ENCODE data around the gene DPP9.
A peak's percentile ranks its signal among the peaks of the same experiment; 100 is the strongest.

Gene DPP9

DNA sequence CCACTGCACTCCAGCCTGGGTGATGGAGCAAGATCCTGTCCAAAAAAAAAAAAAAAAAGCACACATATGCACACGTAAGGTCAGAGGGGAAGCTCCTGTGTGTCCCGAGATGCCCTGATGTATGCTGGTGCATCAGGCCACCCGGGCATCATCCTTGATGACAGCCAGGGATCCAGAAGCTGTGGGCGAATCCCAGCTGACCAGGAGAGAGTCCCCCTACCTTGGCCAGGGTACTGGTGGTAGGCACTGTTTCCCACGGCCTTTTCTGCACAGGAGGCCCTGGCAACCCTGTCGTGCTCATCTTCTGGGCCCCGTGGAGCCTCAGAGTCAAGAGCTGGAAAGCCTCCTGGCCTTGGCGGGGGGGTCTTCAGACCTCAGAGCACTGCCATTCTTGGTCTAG, 67.5 kb downstream of the DPP9 start:
- no peak for DNase-seq (ENCODE audit: low read depth)

GRCh38 chr19:4654437-4655361, 68.9 kb downstream of the DPP9 start:
- no peak for DNase-seq (ENCODE audit: low read depth)

DNA sequence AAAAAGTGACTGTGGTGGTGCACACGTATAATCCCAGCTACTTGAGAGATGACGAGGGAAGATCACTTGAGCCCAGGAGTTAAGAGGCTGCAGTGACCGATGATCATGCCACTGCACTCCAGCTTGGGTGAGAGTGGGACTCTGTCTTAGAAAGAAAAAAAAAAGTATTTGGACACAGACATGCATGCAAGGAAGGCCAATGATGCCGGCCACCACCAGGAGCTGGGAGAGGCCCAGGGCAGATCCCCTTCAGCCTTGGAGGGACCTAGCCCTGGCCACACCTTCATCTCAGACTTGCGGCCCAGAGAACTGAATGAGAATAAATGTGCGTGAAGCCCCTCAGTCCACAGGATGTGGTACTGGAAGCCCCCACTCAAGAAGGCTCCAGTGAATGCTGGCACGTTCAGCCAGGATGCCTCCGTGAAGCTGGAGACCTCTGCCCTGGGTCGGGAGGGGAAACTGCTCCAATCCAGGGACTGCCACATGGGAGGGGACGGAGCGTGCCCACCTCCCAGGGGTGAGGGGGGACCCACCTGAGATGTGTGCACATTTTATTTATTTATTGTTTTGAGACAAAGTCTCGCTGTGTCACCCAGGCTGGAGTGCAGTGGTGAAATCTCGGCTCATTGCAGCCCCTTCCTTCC, 69.7 kb downstream of the DPP9 start:
- no peak for DNase-seq (ENCODE audit: low read depth)

DNA sequence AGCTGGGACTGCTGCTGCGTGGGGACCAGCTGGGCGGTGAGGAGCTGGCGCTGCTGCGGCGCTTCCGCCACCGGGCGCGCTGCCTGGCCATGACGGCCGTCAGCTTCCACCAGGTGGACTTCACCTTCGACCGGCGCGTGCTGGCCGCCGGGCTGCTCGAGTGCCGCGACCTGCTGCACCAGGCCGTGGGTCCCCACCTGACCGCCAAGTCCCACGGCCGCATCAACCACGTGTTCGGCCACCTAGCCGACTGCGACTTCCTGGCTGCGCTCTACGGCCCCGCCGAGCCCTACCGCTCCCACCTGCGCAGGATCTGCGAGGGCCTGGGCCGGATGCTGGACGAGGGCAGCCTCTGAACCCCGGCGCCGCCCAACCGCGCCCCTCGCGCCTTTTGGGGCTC, 71.6 kb downstream of the DPP9 start:
- no peak for DNase-seq (ENCODE audit: low read depth)

DNA sequence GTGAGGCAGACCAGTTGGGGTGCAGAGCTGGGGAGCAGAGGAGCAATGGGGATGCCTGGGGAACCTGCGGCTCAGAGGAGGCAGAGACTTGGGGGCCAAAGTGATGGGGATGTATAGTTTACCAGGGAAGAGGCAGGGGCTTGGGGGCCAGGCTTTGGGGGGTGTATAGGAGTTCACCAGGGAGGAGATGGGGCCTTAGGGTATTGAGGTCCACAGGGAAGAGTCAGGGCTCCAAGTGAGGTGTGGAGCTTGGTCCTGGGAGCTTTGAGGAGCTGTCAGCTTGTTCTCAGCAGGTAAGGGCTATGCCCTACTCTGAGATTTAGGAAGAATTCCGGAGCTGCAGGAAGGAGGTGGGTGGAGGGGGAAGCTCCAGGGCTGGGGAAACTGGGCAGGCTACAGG, 73.5 kb downstream of the DPP9 start:
- DNase-seq (ENCODE audit: low read depth): no peak

DNA sequence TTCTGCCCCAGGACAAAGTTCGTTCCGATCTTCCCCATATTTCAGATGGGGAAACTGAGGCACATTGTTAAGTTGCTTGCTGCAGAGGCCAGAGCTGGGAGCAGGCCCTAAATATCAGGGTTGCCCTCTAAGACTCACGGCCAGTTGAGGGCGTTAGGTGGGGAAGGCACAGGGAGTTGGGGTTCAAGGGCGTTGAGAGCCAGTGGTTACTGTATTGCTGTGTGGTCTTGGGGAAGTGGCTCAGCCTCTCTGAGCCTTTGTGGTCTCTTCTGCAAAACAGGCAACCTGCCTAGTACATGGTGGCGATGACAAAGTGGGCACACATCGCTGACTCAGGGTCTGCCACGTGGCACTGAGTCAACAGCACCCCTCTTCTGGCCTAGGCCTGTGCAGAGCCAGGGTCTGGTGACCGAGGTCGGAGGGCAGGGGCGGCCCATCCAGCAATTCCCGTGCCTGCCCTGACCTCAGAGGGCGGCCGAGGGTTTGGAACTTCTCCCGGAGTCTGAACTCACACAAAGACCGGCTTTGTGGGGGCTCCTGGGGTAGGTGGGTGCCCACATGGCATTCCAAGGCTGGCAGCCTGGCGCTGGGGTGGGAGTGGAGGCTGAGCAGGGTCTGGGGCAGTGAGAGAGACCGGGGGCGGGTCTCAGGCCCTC, 74.1 kb downstream of the DPP9 start:
- DNase-seq (ENCODE audit: low read depth): no peak

DNA sequence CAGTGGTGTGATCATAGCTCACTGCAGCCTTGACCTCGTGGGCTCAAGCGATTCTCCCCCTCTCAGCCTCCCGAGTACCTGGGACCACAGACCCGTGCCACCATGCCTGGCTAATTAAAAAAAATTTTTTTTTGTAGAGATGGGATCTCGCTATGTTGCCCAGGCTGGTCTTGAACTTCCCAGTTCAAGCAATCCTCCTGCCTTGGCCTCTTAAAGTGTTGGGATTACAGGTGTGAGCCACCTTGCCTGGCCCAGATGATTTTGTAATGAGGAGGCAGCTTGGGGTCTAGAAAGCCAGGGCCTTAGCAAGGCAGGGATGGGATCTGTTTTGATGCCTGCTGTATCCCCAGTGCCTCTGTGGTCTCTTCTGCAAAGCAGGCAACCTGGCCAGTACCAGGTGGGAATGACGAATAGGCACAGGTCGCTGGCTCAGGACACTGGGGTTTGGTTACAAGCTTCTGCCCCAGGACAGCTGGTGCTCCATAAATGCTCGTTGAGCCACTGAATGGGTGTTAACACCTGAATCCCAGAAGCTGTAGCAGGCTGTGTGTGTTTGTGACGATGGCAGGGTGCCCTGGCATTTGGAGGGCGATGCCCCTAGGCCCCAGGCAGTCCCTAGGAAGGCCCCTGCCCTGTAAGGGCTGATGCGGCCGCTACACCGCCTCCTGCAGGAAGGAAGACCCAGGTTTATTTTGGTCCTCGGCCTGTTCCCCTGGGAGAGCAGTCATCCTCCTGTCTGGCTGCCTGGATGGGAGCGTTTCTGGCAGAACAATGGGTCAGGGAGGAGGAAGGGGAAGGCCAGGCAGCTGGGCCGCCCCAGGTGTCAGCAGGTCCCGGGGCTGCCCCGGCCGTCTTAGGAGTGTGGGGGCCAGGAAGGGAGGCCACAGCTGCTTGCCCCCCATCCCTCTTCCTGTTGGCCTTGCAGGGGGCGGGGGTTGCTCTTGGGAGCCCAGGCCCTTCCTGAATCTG, 75.7 kb downstream of the DPP9 start:
- DNase-seq (ENCODE audit: low read depth): no peak

DNA sequence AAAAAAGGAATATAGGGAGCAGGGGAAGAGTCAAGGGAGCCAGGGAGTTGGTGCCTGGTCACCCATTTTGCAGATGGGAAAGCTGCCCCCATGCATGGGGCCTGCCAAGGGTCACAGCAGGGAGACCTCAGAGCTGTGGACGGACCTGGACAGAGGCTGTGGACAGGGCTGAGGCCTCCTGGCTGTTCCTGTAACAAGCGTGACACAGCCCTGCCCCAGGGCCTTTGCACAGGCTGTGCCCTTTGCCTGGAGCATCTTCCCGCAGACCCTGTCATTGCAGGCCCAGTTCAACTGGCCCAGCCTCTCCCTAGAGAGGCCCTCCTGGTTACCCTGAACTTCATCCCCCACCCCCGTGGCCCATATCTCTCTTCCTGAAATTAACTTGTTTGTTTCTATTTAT, 77.9 kb downstream of the DPP9 start:
- no peak for DNase-seq (ENCODE audit: low read depth)

DNA sequence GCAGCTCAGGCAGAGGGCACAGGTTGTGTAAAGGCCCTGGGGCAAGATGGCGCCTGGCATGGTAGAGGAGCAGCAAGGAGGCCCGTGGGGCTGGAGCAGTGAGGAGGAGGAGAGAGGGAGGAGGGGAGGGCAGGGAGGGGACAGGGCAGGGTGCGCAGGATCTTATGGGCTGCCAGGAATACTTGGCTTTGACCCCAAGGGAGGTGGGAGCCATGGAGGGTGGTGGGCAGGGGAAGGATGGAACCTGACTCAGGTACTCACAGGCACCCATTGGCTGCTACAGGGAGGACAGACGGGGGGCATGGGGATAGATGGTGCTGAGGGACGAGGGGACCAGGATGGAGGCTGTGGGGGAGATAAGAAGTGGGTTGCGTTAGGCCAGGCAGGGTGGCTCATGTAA, 81.0 kb downstream of the DPP9 start:
- no peak for DNase-seq (ENCODE audit: low read depth)

GRCh38 chr19:4641132-4641531, 82.5 kb downstream of the DPP9 start:
- no peak for DNase-seq (ENCODE audit: low read depth)

DNA sequence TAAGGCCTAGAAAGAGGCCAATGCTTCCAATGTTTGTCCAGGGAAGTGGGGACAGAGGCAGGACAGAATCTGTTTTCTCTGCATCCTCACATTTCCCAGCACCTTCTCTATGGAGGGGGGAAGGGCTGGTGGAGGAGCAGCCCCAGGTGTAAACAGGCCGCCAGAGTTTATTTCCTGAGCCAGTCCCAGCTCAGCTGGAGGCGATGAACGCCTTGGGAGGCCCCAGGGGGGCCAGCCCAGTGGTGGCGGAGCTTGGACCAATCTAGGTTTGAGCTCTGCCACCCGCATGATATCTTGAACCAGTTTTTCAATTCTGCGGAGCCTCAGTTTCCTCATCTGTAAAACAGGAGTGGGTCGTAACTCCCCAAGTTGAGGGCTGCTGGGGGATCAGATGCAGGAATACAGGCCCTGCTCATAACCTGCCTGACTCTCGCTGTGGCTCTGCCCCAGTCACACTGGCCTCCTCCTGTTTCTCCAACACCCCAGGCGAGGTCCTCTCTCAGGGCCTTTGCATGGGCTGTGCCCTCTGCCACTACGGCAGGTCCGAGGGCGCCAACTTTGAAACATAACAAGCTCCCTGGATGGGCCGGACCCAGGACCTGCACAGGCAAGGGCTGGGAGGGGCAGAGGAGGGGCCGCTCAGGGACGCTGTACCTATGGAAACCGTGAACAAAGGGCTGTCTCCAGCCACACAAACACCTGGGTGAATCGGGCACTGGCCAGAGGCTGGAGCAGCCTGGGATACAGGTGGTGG, 83.2 kb downstream of the DPP9 start:
- no peak for DNase-seq (ENCODE audit: low read depth)

GRCh38 chr19:4639531-4640246, 84.0 kb downstream of the DPP9 start:
- DNase-seq (ENCODE audit: low read depth): no peak

DNA sequence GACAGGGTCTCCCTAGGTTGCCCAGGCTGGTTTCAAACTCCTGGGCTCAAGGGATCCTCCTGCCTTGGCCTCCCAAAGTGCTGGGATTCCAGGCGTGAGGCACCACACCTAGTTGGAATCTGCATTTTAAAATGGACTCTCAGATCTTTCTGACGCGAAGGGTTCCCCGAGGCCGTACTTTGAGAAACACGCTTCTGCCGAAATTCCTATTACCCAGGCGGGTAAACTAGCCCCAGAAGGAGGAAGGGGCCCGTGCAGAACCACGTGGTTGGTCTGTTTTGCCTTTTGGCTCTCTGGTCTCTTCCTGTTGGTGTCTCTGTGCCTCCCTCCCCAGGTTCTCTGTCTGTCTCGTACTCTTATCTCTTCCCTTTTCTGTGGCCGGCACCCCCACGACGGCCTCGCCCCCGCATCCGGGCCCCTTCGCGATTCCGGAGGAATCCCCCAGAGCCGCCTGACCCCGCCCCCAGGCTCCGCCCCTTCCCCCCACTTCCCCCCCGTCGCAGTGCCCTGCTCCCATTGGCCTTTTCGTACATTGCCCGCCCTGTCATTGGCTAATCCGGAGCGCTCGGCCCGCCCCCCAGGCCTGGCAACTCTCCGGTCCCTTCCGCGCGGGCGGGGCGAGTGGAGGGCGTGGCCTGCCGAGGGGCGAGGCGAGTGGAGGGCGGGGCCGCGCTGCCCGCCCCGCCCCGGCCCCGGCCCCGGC, 84.7 kb downstream of the DPP9 start, which contains the start of gene TNFAIP8L1:
TNFAIP8L1 (plus strand) TSS at position 689 of the 703 bp plus-strand sequence. CDS start 12,354 bp downstream, outside the sequence.
- DNase-seq (ENCODE audit: low read depth): peak; percentile 97

DNA sequence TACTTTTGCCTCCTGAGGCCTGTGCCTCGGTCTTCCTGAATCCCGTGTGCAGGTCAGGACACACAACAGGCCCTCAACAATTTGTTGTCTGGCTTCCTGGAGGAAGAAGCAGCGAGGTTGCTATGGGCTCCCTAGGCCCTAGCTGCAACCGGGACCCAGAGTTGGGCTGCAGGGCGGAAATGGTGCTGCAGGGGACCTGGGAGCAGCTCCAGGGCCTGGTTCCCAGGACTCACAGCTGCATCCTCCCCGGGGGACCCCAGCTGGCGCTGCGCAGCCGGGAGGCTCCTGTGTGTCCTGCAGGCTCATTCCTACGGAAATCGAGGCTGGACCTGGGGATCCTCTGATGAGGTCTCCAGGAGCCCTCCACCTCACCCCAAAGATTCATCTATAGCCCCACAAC, 85.3 kb downstream of the DPP9 start:
- DNase-seq (ENCODE audit: low read depth): no peak

DNA sequence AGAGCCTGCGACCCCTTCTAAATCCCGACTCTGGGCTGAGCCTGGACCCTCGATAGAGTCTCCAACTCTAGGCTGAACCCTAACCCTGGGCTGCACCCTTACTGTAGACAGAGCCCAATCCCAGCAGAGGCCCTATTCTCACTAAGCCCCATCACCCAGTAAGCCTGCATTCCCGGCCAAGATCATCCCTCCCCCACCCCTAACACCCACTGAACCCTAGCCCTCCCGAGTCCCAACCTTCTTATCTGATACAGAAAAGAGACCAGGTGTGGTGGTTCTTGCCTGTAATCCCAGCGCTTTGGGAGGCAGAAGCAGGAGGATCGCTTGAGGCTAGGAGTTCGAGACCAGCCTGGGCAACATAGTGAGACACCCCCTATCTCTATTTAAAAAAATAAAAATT, 86.9 kb downstream of the DPP9 start:
- no peak for DNase-seq (ENCODE audit: low read depth)

DNA sequence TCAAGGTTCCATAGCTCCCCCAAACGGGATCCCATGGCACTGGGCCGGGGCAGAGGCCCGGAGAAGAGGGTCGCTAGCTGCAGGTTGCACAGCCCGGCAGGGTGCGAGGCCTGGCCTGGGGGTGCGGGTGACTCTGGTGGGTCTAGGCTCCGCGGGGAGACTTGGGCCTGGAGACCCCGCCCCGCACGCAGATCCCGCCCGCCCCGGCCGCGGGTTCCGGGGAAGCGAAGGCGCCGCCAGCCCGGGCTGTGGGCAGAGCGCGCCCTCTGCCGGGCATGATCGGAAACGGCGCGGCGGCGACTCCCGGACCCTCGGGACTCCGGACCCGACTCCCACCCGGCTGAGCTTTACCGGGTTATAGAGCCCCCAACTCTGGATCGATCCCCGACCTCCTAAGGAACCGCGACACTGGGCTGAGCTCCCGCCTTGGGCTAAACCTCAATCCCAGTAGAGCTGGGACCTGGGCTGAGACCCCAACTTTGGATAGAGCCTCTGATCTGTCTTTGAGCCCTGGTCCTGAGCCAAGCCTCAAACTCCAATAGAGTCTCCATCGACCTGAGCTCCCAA, 87.4 kb downstream of the DPP9 start:
- DNase-seq (ENCODE audit: low read depth): peak; percentile 47

DNA sequence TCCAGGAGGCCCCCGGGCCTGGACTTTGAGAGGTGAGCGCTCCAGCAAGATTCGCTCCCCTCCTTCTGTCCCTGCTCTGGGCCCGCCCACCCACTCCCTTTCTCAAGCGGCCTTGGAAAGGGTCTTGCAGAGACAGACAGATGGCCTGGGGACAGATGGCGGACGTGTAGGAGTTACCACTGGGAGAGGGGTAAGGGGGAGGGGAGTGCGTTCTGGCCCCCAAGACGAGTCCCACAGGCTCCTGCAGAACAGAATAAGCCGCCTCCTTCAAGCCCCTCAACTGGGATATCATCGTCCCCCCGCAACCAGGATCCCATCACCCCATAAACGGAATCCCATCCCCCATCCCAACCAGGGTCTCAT, 87.9 kb downstream of the DPP9 start:
- DNase-seq (ENCODE audit: low read depth): no peak

DNA sequence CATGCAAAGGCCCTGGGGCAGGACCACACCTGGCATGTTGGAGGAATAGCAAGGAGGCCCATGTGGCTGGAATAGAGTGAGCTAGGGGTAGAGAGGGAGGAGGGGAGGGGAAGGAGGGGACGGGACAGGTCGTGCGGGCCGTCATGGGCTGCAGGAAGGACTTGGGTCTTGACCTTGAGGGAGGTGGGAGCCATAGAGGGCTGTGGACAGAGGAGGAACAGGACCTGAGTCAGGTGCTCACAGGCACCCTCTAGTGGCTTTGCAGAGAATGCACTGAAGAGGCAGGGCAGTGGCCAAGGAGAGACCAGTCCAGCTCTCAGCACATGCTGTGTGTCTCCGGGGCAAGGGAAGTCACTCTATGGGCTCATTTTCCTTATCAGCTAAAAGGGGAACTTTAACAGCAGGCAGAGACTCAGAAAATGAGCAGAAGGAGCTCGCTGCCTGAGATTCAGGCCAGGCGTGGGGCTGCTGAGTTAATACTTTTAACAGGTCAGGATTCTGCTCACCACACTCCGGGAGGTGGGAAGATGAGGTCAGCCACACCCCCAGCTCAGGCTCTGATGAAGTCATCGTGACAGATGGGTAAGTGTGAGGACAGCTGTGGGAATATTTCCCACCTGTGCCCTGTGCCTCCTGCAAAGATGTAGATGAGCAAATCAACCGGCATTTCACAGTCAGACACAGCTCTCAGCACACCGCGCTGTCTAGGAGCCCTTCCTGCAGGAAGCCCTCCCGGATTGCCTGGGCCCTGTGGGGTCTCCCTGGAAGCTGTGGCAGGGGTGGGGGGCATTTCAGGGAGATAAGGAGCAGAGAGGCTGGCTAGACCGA, 90.3 kb downstream of the DPP9 start:
- DNase-seq (ENCODE audit: low read depth): no peak
